Effector memory CD4-positive, alpha-beta T cell (primary cell): ENCODE results near the gene KLHL15.

Experiments used
- DNase-seq, 3 donors: peaks; one replicate each; pipeline ENCODE4 v3.0.0-alpha.2; 2020
- H3K27ac ChIP-seq: 2 replicates; pipeline ENCODE4 v1.7.0; 2013; ENCODE audit warnings: mild to moderate bottlenecking, low read length, moderate library complexity; ENCODE audit not compliant: insufficient read depth, poor library complexity, severe bottlenecking
- H3K27me3 ChIP-seq: replicated peaks from 2 replicates; pipeline ENCODE4 v1.7.0; 2013; ENCODE audit warnings: mild to moderate bottlenecking, low read length; ENCODE audit not compliant: insufficient read depth, control insufficient read depth, poor library complexity, severe bottlenecking
- H3K36me3 ChIP-seq: 2 replicates; pipeline ENCODE4 v1.7.0; 2013; ENCODE audit warnings: mild to moderate bottlenecking, low read length, moderate library complexity; ENCODE audit not compliant: control insufficient read depth, insufficient read depth
- H3K4me1 ChIP-seq: 2 replicates; pipeline ENCODE4 v1.7.0; 2013; ENCODE audit warnings: low read length, mild to moderate bottlenecking; ENCODE audit not compliant: control insufficient read depth, insufficient read depth, poor library complexity, severe bottlenecking
- H3K4me3 ChIP-seq: 2 replicates; pipeline ENCODE4 v1.7.0; 2013; ENCODE audit warnings: low read length, low read depth, mild to moderate bottlenecking; ENCODE audit not compliant: insufficient read depth, poor library complexity, severe bottlenecking
- H3K9me3 ChIP-seq: 2 replicates; pipeline ENCODE4 v1.7.0; 2013; ENCODE audit warnings: mild to moderate bottlenecking, low read length, moderate library complexity; ENCODE audit not compliant: control insufficient read depth

KLHL15 gene

GRCh38 chrX:24030597-24030996, 3.6 kb upstream of the KLHL15 start:
- no peaks in the 10 kb centered on the region for H3K36me3 ChIP-seq
- H3K27ac ChIP-seq, result no peak overlapping the region
- no peak overlapping the region for H3K4me3 ChIP-seq
- no peaks in the 10 kb centered on the region for H3K27me3 ChIP-seq
- DNase-seq, result no peak
- H3K9me3 ChIP-seq, result no peaks in the 10 kb centered on the region
- H3K4me1 ChIP-seq, result no peaks in the 10 kb centered on the region

GRCh38 chrX:24027985-24028384, 999 bp upstream of the KLHL15 start:
- no peak for DNase-seq
- no peaks in the 10 kb centered on the region for H3K4me1 ChIP-seq
- H3K4me3 ChIP-seq, result no peak overlapping the region
- no peaks in the 10 kb centered on the region for H3K27me3 ChIP-seq
- H3K9me3 ChIP-seq, result no peaks in the 10 kb centered on the region
- H3K27ac ChIP-seq, result no peak overlapping the region
- H3K36me3 ChIP-seq, result no peaks in the 10 kb centered on the region

- Histone ChIP-seq H3K4me3 (no peak overlapping the region), H3K9me3 (no peaks in the 10 kb centered on the region), H3K27me3 (no peaks in the 10 kb centered on the region), H3K36me3 (no peaks in the 10 kb centered on the region), H3K27ac (peak overlapping the region; percentile 80), H3K4me1 (no peaks in the 10 kb centered on the region)
- DNase-seq, result no peak
Observed at GRCh38 chrX:24026432-24026831, 554 bp downstream of the KLHL15 start.

- peaks cover 4% of the 10 kb centered on the region for H3K4me1 ChIP-seq
- H3K4me3 ChIP-seq, result peak overlapping the region; percentile 57
- no peaks in the 10 kb centered on the region for H3K27me3 ChIP-seq
- no peaks in the 10 kb centered on the region for H3K36me3 ChIP-seq
- peak overlapping the region; percentile 80 for H3K27ac ChIP-seq
- no peaks in the 10 kb centered on the region for H3K9me3 ChIP-seq
- DNase-seq, result no peak
Observed at GRCh38 chrX:24025741-24026403, 1.1 kb downstream of the KLHL15 start.

- peaks cover 4% of the 10 kb centered on the region for H3K4me1 ChIP-seq
- no peaks in the 10 kb centered on the region for H3K9me3 ChIP-seq
- peak overlapping the region; percentile 83 for H3K4me3 ChIP-seq
- peak overlapping the region; percentile 80 for H3K27ac ChIP-seq
- no peaks in the 10 kb centered on the region for H3K36me3 ChIP-seq
- H3K27me3 ChIP-seq, result no peaks in the 10 kb centered on the region
- DNase-seq, result peak; percentile 67 to 73 (median 71)
Observed at GRCh38 chrX:24024819-24025740, 1.9 kb downstream of the KLHL15 start.

GRCh38 chrX:24023972-24024669, 2.9 kb downstream of the KLHL15 start:
- DNase-seq, result no peak
- no peaks in the 10 kb centered on the region for H3K27me3 ChIP-seq
- peaks cover 4% of the 10 kb centered on the region for H3K4me1 ChIP-seq
- peak overlapping the region; percentile 83 for H3K4me3 ChIP-seq
- no peaks in the 10 kb centered on the region for H3K36me3 ChIP-seq
- no peaks in the 10 kb centered on the region for H3K9me3 ChIP-seq
- peak overlapping the region; percentile 80 for H3K27ac ChIP-seq

GRCh38 chrX:24023544-24023943, 3.4 kb downstream of the KLHL15 start:
- Histone ChIP-seq H3K27me3 (no peaks in the 10 kb centered on the region), H3K27ac (no peak overlapping the region), H3K4me1 (peaks cover 4% of the 10 kb centered on the region), H3K36me3 (no peaks in the 10 kb centered on the region), H3K4me3 (peak overlapping the region; percentile 83), H3K9me3 (no peaks in the 10 kb centered on the region)
- DNase-seq, result no peak

- H3K36me3 ChIP-seq, result no peaks in the 10 kb centered on the region
- no peak overlapping the region for H3K4me3 ChIP-seq
- H3K27ac ChIP-seq, result no peak overlapping the region
- no peak for DNase-seq
- H3K27me3 ChIP-seq, result no peaks in the 10 kb centered on the region
- peaks cover 4% of the 10 kb centered on the region for H3K4me1 ChIP-seq
- no peaks in the 10 kb centered on the region for H3K9me3 ChIP-seq
Observed at GRCh38 chrX:24020306-24020876, 6.6 kb downstream of the KLHL15 start.

- H3K36me3 ChIP-seq, result no peaks in the 10 kb centered on the region
- no peak overlapping the region for H3K27ac ChIP-seq
- H3K4me3 ChIP-seq, result no peak overlapping the region
- no peaks in the 10 kb centered on the region for H3K27me3 ChIP-seq
- no peaks in the 10 kb centered on the region for H3K9me3 ChIP-seq
- DNase-seq, result no peak
- peaks cover 4% of the 10 kb centered on the region for H3K4me1 ChIP-seq
Observed at GRCh38 chrX:24019448-24019847, 7.5 kb downstream of the KLHL15 start.
